Thymus (tissue), 11 donors: ENCODE measurements around the gene CSF3. TPM values are rescaled to one million over a fixed set of nuclear protein-coding genes. Genes with fewer than 3 reads are reported as not detected.

ENCODE experiments used
- DNase-seq, 9 donors: peaks; one replicate each; pipeline ENCODE4 v3.0.0-alpha.2; 2013; ENCODE audit warnings: low spot score in 9 of 9, low read depth in 6 of 9, missing footprints in 1 of 9
- H3K27ac ChIP-seq, 2 donors: one replicate each; pipeline ENCODE4 v1.5.1; 2013; ENCODE audit warnings: control low read depth in 1 of 2, low read depth in 1 of 2, low read length in 1 of 2, mild to moderate bottlenecking in 1 of 2, moderate library complexity in 1 of 2
- H3K27me3 ChIP-seq, 2 donors: one replicate each; pipeline ENCODE4 v1.5.1; 2013; ENCODE audit warnings: low read length in 1 of 2; ENCODE audit not compliant: control insufficient read depth in 2 of 2, insufficient read depth in 1 of 2
- H3K36me3 ChIP-seq, 2 donors: one replicate each; pipeline ENCODE4 v1.5.1; 2013; ENCODE audit warnings: low read length in 1 of 2, mild to moderate bottlenecking in 1 of 2, moderate library complexity in 1 of 2; ENCODE audit not compliant: control insufficient read depth in 2 of 2, insufficient read depth in 2 of 2
- H3K4me1 ChIP-seq, 2 donors: one replicate each; pipeline ENCODE4 v1.5.1; 2013; ENCODE audit warnings: low read length in 2 of 2; ENCODE audit not compliant: control insufficient read depth in 2 of 2, insufficient read depth in 2 of 2
- H3K4me3 ChIP-seq, 2 donors: one replicate each; pipeline ENCODE4 v1.5.1; 2013; ENCODE audit warnings: low read length in 2 of 2, control low read depth in 1 of 2, mild to moderate bottlenecking in 1 of 2
- H3K9me3 ChIP-seq, 2 donors: one replicate each; pipeline ENCODE4 v1.5.1; 2013; ENCODE audit warnings: low read length in 1 of 2, mild to moderate bottlenecking in 1 of 2; ENCODE audit not compliant: control insufficient read depth in 2 of 2, insufficient read depth in 1 of 2
- WGBS: extraction: QIAGEN DNeasy Blood & Tissue Kit; methylation state at CpG from one replicate; pipeline ENCODE4 v1.1.7; 2013; 5-methylcytosine and 5-hydroxymethylcytosine counted together
- polyA plus RNA-seq: library from polyadenylated mRNA; stranded (reverse); fragments of 200-250 nt; gene quantifications from one replicate; pipeline ENCODE4 v1.2.3, GENCODE V29; 2013
- total RNA-seq: library from RNA; stranded (reverse); fragments of 120-200 nt; gene quantifications from one replicate; pipeline ENCODE4 v1.2.4, GENCODE V29; 2013
- donor health status: healthy.

Gene CSF3
- total and polyA plus RNA-seq, 2 donors, result 0.09 to 1.3 TPM

- Histone ChIP-seq H3K36me3 (peaks cover 49 to 64% of the 10 kb centered on the region in 2 donors), H3K4me1 (no peaks in the 10 kb centered on the region), H3K4me3 (no peak overlapping the region), H3K27ac (no peak overlapping the region), H3K9me3 (no peaks in the 10 kb centered on the region), H3K27me3 (peaks cover 0 to 11% of the 10 kb centered on the region in 2 donors)
- no peak for DNase-seq
- 96% methylated on average over 24 of the region's 24 CpGs for WGBS
Measured at GRCh38 chr17:40019140-40019991, 4.1 kb downstream of the CSF3 start.

- peaks cover 55 to 69% of the 10 kb centered on the region in 2 donors for H3K36me3 ChIP-seq
- H3K4me3 ChIP-seq, result no peak overlapping the region
- no peak for DNase-seq
- 98% methylated on average over 13 of the region's 13 CpGs for WGBS
- H3K4me1 ChIP-seq, result no peaks in the 10 kb centered on the region
- no peak overlapping the region for H3K27ac ChIP-seq
- peaks cover 0 to 5% of the 10 kb centered on the region in 2 donors for H3K27me3 ChIP-seq
- H3K9me3 ChIP-seq, result no peaks in the 10 kb centered on the region
Measured at GRCh38 chr17:40020146-40020545, 4.9 kb downstream of the CSF3 start.

GRCh38 chr17:40021451-40021971 lies 6.3 kb downstream of the CSF3 start:
- peaks cover 0 to 4% of the 10 kb centered on the region in 2 donors for H3K9me3 ChIP-seq
- H3K4me1 ChIP-seq, result peaks cover 9 to 10% of the 10 kb centered on the region in 2 donors
- DNase-seq, result no peak
- WGBS, result 97% methylated on average over 9 of the region's 9 CpGs
- H3K36me3 ChIP-seq, result peaks cover 69 to 80% of the 10 kb centered on the region in 2 donors
- H3K27ac ChIP-seq, result no peak overlapping the region
- no peak overlapping the region for H3K4me3 ChIP-seq
- no peaks in the 10 kb centered on the region for H3K27me3 ChIP-seq

- Histone ChIP-seq H3K36me3 (peaks cover 78 to 85% of the 10 kb centered on the region in 2 donors), H3K4me3 (no peak overlapping the region), H3K9me3 (peaks cover 0 to 4% of the 10 kb centered on the region in 2 donors), H3K4me1 (peaks cover 11 to 17% of the 10 kb centered on the region in 2 donors), H3K27ac (no peak overlapping the region), H3K27me3 (no peaks in the 10 kb centered on the region)
- 99% methylated on average over 9 of the region's 9 CpGs for WGBS
- DNase-seq, result no peak
Measured at GRCh38 chr17:40022497-40022896, 7.3 kb downstream of the CSF3 start.

GRCh38 chr17:40022961-40023541 lies 7.8 kb downstream of the CSF3 start:
- 96% methylated on average over 19 of the region's 19 CpGs for WGBS
- peaks cover 11 to 17% of the 10 kb centered on the region in 2 donors for H3K4me1 ChIP-seq
- H3K9me3 ChIP-seq, result peaks cover 0 to 4% of the 10 kb centered on the region in 2 donors
- no peak overlapping the region for H3K4me3 ChIP-seq
- no peaks in the 10 kb centered on the region for H3K27me3 ChIP-seq
- H3K27ac ChIP-seq, result no peak overlapping the region
- peaks cover 83% of the 10 kb centered on the region in 2 donors for H3K36me3 ChIP-seq
- DNase-seq, result no peak

- Histone ChIP-seq H3K27ac (no peak overlapping the region), H3K4me1 (peaks cover 11 to 17% of the 10 kb centered on the region in 2 donors), H3K9me3 (peaks cover 0 to 4% of the 10 kb centered on the region in 2 donors), H3K4me3 (no peak overlapping the region), H3K27me3 (no peaks in the 10 kb centered on the region), H3K36me3 (peaks cover 83 to 87% of the 10 kb centered on the region in 2 donors)
- DNase-seq, result no peak
- WGBS, result 95% methylated on average over 10 of the region's 10 CpGs
Measured at GRCh38 chr17:40023590-40024292, 8.5 kb downstream of the CSF3 start.

GRCh38 chr17:40024901-40025300 lies 9.7 kb downstream of the CSF3 start:
- Histone ChIP-seq H3K9me3 (peaks cover 0 to 4% of the 10 kb centered on the region in 2 donors), H3K36me3 (peaks cover 83 to 88% of the 10 kb centered on the region in 2 donors), H3K4me3 (no peak overlapping the region), H3K27ac (no peak overlapping the region), H3K27me3 (no peaks in the 10 kb centered on the region), H3K4me1 (peaks cover 11 to 17% of the 10 kb centered on the region in 2 donors)
- 96% methylated on average over 8 of the region's 8 CpGs for WGBS
- no peak for DNase-seq

- Histone ChIP-seq H3K9me3 (peaks cover 0 to 4% of the 10 kb centered on the region in 2 donors), H3K4me1 (peaks cover 11 to 17% of the 10 kb centered on the region in 2 donors), H3K4me3 (no peak overlapping the region), H3K27ac (peak overlapping the region in 1 of 2 donors; percentile 1), H3K27me3 (no peaks in the 10 kb centered on the region), H3K36me3 (peaks cover 77 to 88% of the 10 kb centered on the region in 2 donors)
- WGBS, result 93% methylated on average over 2 of the region's 2 CpGs
- DNase-seq, result no peak
Measured at GRCh38 chr17:40025559-40025958, 10.3 kb downstream of the CSF3 start.
